ENCODE measurements around the gene STK32A.

Gene STK32A

GRCh38 chr5:147248561-147248960, 13.7 kb downstream of the STK32A start:
- in situ Hi-C loops (cut with MboI; ENCODE audit: low sequenced_read_pairs): no loop called here

DNA sequence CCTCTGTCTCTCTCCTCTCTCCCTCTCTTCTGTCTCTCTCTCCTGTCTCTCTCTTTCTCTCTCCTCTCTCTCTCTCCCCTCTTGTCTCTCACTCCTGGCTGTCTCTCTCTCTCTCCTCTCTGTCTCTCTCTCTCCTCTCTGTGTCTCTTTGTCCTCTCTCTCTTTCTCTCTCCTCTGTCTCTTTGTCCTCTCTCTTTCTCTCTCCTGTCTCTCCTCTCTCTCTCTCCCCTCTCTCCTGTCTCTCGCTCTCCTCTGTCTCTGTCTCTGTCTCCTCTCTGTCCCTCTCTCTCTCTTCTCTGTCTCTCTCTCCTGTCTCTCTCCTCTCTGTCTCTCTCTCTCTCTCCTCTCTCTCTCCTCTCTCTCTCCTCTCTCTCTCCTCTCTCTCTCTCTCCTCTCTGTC, 25.0 kb downstream of the STK32A start:
- in situ Hi-C loops (cut with MboI; ENCODE audit: low sequenced_read_pairs): no loop called here

DNA sequence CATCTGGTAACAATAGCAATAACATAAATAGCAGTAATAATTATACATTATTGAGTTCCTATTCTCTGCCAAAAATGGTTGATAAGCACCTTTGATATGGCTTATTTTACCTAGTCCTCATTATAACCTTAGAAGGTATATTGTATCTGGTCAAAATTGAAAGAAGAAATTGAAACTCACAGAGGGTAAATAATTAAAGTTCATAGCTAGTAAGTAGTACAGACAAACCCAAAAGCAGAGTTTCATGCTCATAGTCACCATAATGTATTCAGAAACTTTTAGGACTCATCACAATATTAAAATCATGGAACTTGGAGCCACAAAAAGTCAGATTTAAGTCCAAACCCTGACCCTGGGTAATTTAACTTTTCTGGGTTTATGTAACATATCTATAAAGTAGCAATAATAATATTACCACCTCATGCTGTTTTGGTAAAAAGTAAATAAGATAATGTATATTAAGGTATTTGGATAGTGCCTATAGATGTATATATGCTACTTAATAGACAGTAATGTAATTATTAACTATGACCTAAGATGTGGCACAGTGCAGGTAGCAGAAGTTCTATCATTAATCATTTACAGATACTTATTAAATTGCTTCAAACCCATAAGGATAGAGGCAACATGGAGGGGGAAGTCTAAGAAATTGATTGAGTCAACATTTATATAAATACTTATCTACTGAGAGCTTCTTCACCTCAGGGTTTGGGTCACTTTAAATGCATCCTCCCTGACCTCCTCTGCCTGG, 32.4 kb downstream of the STK32A start:
- in situ Hi-C loops (cut with MboI; ENCODE audit: low sequenced_read_pairs): no loop called here

DNA sequence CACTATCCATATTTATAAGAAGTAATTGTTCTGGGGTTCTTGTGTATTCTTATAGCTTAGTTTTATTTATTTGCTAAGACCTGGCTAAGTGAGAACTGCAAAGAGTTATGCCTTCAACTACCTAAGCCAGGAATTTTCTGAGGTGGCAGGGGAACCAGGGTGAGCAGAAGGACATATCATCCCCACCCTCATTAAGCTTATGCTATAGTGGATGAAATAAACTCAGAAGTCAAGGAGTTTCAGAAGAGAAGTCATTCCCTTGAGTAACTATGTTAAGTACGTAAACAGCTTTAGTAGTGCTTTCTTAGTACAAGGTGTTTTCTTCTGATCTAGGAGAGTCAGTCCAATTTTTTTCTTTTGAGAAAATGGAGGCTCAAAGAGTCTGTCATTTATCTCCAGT, 41.7 kb downstream of the STK32A start:
- in situ Hi-C loops (cut with MboI; ENCODE audit: low sequenced_read_pairs): no loop called here

GRCh38 chr5:147286296-147286695, 51.5 kb downstream of the STK32A start:
- in situ Hi-C loops (cut with MboI; ENCODE audit: low sequenced_read_pairs): no loop called here

DNA sequence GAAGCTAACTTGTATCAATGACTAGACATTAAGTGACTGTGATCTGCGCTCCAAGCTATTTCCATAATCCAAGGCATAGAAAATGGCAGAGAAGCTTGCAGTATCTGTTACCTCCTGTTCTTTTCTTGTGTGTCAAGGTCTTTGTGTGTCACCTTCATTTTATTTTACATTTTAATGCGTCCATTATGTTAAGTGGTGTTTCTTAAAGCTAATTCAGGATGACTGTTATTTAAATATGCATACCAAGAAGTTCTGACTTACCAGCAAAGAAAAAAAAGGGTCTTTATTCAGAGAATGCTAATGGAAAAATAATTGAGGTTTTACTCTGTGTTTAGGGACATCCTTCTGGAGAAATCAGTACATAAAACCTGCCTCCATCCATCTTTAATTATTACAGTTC, 52.3 kb downstream of the STK32A start:
- in situ Hi-C loops (cut with MboI; ENCODE audit: low sequenced_read_pairs): no loop called here

DNA sequence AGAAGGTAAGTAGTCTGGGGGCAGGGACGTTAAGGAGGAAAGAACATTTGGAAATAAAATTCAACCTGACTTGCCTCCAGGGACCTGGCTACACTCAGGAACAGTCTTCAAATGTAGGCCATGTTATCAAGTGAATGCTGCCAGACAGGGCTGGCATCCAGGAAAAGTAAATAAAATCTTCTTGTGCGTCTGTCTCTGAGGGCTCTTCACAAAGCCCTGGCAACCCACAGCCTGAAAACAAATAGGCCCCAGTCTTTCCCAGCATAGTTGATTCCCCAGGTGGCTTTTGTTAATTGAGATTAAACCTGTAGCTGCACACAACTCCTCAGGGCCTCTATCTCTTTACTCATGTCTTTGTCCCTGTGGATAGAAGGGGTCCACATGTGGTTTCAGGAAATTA, 55.4 kb downstream of the STK32A start:
- in situ Hi-C loops (cut with MboI; ENCODE audit: low sequenced_read_pairs): no loop called here

GRCh38 chr5:147303251-147303650, 68.4 kb downstream of the STK32A start:
- in situ Hi-C loops (cut with MboI; ENCODE audit: low sequenced_read_pairs): no loop called here

- in situ Hi-C loops (cut with MboI; ENCODE audit: low sequenced_read_pairs): no loop called here
These were observed 69.2 kb downstream of the STK32A start for GRCh38 chr5:147303976-147304375.

DNA sequence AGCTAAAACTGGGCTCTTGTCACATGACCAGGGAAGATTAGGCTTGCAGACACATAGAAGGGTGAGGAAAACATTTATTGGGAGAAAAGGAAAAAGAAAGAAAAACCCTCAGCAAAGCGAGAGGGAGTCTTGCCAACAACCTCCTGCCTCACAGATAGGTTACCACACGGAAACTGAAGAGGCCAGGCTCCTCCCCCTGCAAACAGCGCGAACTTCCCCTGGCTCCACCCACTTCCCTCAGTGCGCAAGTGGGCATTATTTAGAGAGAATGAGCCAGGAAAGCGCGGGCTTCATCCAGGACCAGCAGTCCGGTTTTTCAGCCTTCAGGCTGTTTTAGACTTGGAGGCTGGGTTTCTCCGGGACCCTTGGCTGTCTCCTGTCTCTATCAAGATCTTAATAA, 70.3 kb downstream of the STK32A start:
- in situ Hi-C loops (cut with MboI; ENCODE audit: low sequenced_read_pairs): no loop called here

GRCh38 chr5:147306351-147306750, 71.5 kb downstream of the STK32A start:
- in situ Hi-C loops (cut with MboI; ENCODE audit: low sequenced_read_pairs): no loop called here

DNA sequence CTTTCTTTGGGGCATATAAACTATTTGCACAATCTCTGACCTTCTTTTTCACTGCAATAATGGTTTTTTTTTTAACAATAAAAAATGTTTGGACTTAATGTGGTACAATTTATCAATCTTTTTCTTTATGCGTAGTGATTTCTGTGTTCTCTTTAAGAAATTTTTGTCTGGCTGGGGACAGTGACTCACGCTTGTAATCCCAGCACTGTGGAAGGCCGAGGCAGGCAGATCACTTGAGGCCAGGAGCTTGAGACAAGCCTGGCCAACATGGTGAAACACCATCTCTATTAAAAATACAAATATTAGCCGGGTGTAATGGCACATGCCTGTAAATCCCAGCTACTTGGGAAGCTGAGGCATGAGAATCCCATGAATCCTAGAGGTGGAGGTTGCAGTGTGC, 72.3 kb downstream of the STK32A start:
- in situ Hi-C loops (cut with MboI; ENCODE audit: low sequenced_read_pairs): no loop called here

- in situ Hi-C loops (cut with MboI; ENCODE audit: low sequenced_read_pairs): no loop called here
These were observed 74.8 kb downstream of the STK32A start for GRCh38 chr5:147309621-147310020.

DNA sequence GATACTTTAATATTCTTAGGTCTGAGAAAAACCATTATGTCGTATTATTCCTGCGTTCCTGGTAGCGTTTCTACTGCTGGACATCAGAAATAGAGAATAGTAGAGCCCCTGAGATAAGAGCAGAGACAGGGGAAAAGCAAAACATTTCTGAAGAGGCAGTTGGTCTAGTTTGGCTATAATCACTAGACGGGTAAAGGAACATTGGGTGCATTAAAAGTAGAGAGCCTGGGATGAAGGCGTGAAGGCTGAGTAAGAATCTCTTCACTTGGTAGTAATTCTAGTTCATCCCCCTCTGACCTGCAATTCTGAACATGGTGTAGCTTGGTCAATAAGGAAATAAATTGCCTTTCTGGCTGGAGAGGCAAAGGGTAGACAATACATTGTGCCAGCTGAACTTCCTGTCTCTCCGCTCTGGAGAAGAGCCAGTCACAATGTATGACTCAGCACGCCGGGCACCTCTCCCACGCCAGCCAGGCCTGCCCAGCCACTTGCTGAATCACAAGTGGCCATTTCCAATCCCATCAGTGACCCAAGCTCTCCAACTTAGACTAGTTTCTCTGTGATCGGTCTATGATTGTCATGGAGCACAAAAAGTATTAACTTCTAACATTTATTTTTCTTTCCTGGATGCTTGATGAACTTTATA, 75.4 kb downstream of the STK32A start:
- in situ Hi-C loops (cut with MboI; ENCODE audit: low sequenced_read_pairs): no loop called here

- in situ Hi-C loops (cut with MboI; ENCODE audit: low sequenced_read_pairs): no loop called here
These were observed 83.3 kb downstream of the STK32A start for GRCh38 chr5:147317978-147318684.

DNA sequence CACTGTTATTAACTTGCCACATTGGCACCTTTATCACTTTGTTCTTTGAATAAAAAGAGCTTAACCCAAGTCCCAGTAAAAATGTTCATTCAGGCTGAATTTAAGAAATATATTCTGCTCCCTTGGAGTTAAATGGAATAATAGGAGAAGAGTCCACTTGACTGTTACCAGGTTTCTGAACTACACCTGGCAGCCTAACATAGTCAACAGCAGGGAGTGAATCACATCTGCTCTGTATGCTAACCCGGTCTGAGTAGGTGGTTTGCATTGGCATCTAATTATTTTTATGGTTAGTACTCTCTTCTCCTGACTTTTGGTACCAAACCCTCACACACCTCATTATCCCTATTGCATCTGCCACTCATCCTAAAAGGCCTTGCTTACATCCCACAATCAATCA, 86.7 kb downstream of the STK32A start:
- in situ Hi-C loops (cut with MboI; ENCODE audit: low sequenced_read_pairs): no loop called here

- in situ Hi-C loops (cut with MboI; ENCODE audit: low sequenced_read_pairs): no loop called here
These were observed 92.6 kb downstream of the STK32A start for GRCh38 chr5:147327421-147327820.

- in situ Hi-C loops (cut with MboI; ENCODE audit: low sequenced_read_pairs): no loop called here
These were observed 93.1 kb downstream of the STK32A start for GRCh38 chr5:147327905-147328304.

GRCh38 chr5:147332658-147333057, 97.8 kb downstream of the STK32A start:
- in situ Hi-C loops (cut with MboI; ENCODE audit: low sequenced_read_pairs): no loop called here

DNA sequence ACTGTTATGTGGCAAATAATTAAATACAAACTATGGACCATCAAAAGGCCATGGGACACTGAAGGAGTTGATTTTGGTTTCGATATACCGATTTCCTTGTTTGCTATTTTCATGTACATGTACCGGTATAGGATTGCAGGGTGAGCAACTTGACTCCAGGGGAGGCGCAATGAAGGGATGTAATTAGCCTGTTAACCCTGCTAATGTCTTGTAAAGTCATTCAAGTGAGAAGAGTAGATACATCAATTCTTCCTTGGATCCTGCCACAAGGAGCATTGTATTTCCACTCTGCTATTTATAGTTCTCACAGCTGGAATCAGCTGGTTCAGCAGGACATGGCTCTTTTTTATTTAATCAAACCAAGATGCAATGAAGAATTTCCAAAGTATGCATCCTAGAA, 102.0 kb downstream of the STK32A start:
- in situ Hi-C loops (cut with MboI; ENCODE audit: low sequenced_read_pairs): no loop called here

- in situ Hi-C loops (cut with MboI; ENCODE audit: low sequenced_read_pairs): no loop called here
These were observed 104.5 kb downstream of the STK32A start for GRCh38 chr5:147339313-147339712.

GRCh38 chr5:147340941-147341340, 106.1 kb downstream of the STK32A start:
- in situ Hi-C loops (cut with MboI; ENCODE audit: low sequenced_read_pairs): no loop called here
